Measurements from ENCODE around the gene ATG2A. TPM values are rescaled to one million over a fixed set of nuclear protein-coding genes. Genes with fewer than 3 reads are reported as not detected.

The ATG2A gene
- polyA plus RNA-seq, 3 donors, result 2.6 to 24.9 (median 4.0) TPM

DNA sequence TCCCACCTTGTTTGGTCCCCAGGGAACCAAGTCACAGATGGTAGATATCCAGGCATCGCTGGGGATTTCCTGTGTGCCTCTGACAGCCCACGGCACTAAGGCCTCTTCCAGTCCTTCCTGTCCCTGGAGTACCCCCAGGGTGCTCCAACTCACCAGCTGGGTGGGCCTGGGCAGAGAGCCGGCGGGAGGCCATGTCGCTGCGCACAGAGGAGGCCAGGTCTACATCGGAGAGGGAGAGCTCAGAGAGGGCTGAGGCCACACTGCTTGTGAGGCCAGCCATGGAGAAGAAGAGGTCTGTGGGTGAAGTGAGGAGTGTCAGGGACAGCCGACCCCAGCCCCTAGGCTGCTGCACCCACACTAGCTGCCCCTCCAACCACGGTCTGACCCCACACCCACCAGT is 5.3 kb downstream of the ATG2A start:
- Histone ChIP-seq H3K79me2 (ENCODE audit: insufficient read depth, low read length) (peaks cover 15% of the 10 kb centered on the region), H2AFZ (ENCODE audit: insufficient read depth, low read depth, low read length, poor library complexity, severe bottlenecking) (no peak overlapping the region), H3K4me2 (replicated peaks; ENCODE audit: extremely low read depth, low read length, poor library complexity, severe bottlenecking) (no peak overlapping the region), H3K27ac (ENCODE audit: low read depth in 1 of 2, low read length in 2 of 2) (no peak overlapping the region), H4K20me1 (ENCODE audit: insufficient read depth, low read length) (peaks cover 28% of the 10 kb centered on the region), H3K4me1 (ENCODE audit: control insufficient read depth in 1 of 2, insufficient read depth in 2 of 2, low read length in 2 of 2) (peaks cover 15 to 17% of the 10 kb centered on the region in 2 donors), H3K36me3 (replicated peaks in 1 of 2; ENCODE audit: control insufficient read depth in 1 of 2, insufficient read depth in 2 of 2, low read length in 2 of 2) (peaks cover 70 to 80% of the 10 kb centered on the region in 2 donors), H3K9me3 (replicated peaks in 1 of 2; ENCODE audit: control insufficient read depth in 1 of 2, insufficient read depth in 1 of 2, low read length in 2 of 2) (no peaks in the 10 kb centered on the region), H3K9ac (ENCODE audit: insufficient read depth, low read length, poor library complexity, severe bottlenecking) (no peak overlapping the region), H3K27me3 (ENCODE audit: control insufficient read depth in 2 of 2, insufficient read depth in 2 of 2, low read length in 2 of 2) (no peaks in the 10 kb centered on the region), H3K4me3 (replicated peaks in 1 of 3; ENCODE audit: low read depth in 2 of 3, low read length in 3 of 3) (no peak overlapping the region)
- Mint-ChIP-seq H3K27ac (peak overlapping the region in 2 of 7 donors; percentile 12 to 14), H3K4me1 (peaks cover 18% of the 10 kb centered on the region), H3K9me3 (peaks cover 0 to 3% (median 0%) of the 10 kb centered on the region in 7 donors), H3K4me3 (peak overlapping the region in 1 of 2 donors; percentile 37), H3K36me3 (peaks cover 63 to 76% of the 10 kb centered on the region in 2 donors), H3K27me3 (ENCODE audit: low read depth in 3 of 3) (peaks cover 0 to 2% (median 0%) of the 10 kb centered on the region in 3 donors)
- TF ChIP-seq, protein P1, sequence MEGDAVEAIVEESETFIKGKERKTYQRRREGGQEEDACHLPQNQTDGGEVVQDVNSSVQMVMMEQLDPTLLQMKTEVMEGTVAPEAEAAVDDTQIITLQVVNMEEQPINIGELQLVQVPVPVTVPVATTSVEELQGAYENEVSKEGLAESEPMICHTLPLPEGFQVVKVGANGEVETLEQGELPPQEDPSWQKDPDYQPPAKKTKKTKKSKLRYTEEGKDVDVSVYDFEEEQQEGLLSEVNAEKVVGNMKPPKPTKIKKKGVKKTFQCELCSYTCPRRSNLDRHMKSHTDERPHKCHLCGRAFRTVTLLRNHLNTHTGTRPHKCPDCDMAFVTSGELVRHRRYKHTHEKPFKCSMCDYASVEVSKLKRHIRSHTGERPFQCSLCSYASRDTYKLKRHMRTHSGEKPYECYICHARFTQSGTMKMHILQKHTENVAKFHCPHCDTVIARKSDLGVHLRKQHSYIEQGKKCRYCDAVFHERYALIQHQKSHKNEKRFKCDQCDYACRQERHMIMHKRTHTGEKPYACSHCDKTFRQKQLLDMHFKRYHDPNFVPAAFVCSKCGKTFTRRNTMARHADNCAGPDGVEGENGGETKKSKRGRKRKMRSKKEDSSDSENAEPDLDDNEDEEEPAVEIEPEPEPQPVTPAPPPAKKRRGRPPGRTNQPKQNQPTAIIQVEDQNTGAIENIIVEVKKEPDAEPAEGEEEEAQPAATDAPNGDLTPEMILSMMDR (IDR thresholded peaks at IDR 0.05), result no peak
- WGBS (ENCODE audit: insufficient coverage), result 100% methylated on average over 2 of the region's 9 CpGs
- intact Hi-C loops (cut with micrococcal nuclease), result no loop called here
- no peak for DNase-seq

DNA sequence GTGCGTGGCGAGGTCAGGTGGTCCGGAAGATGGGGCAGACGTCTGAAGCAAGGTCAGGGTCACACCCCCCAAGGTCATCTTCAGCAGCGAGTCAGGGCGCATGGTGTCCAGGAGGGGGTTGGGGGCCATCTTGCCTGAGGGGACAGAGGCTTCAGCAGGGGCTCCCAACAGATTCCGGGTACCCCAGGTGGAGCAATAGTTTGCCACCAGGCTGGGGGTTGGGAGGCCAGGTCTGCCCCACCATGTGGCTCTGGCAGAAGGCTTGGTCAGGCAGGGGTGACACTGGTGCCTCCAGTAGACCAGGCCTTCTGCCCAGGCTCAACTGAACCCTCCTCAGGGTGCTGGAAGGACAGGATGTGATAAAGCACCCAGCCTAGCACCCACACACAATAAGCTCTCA is 5.9 kb downstream of the ATG2A start:
- no peak overlapping the region for H2AFZ ChIP-seq (ENCODE audit: insufficient read depth, low read depth, low read length, poor library complexity, severe bottlenecking)
- Mint-ChIP-seq H3K27ac (peak overlapping the region in 3 of 7 donors; percentile 30 to 58 (median 42)), H3K27me3 (ENCODE audit: low read depth in 3 of 3) (peaks cover 0 to 2% (median 0%) of the 10 kb centered on the region in 3 donors), H3K4me1 (peaks cover 14% of the 10 kb centered on the region), H3K9me3 (no peaks in the 10 kb centered on the region), H3K36me3 (peaks cover 66 to 81% of the 10 kb centered on the region in 2 donors), H3K4me3 (no peak overlapping the region)
- no peak overlapping the region for H3K4me2 ChIP-seq (replicated peaks; ENCODE audit: extremely low read depth, low read length, poor library complexity, severe bottlenecking)
- H3K9ac ChIP-seq (ENCODE audit: insufficient read depth, low read length, poor library complexity, severe bottlenecking), result no peak overlapping the region
- H3K79me2 ChIP-seq (ENCODE audit: insufficient read depth, low read length), result peaks cover 9% of the 10 kb centered on the region
- H3K27ac ChIP-seq (ENCODE audit: low read depth in 1 of 2, low read length in 2 of 2), result no peak overlapping the region
- no peaks in the 10 kb centered on the region for H3K27me3 ChIP-seq (ENCODE audit: control insufficient read depth in 2 of 2, insufficient read depth in 2 of 2, low read length in 2 of 2)
- no peak overlapping the region for H3K4me3 ChIP-seq (replicated peaks in 1 of 3; ENCODE audit: low read depth in 2 of 3, low read length in 3 of 3)
- no peak for DNase-seq
- intact Hi-C loops (cut with micrococcal nuclease), result no loop called here
- peaks cover 75 to 86% of the 10 kb centered on the region in 2 donors for H3K36me3 ChIP-seq (replicated peaks in 1 of 2; ENCODE audit: control insufficient read depth in 1 of 2, insufficient read depth in 2 of 2, low read length in 2 of 2)
- H3K9me3 ChIP-seq (replicated peaks in 1 of 2; ENCODE audit: control insufficient read depth in 1 of 2, insufficient read depth in 1 of 2, low read length in 2 of 2), result no peaks in the 10 kb centered on the region
- WGBS (ENCODE audit: insufficient coverage), result 91% methylated on average over 7 of the region's 7 CpGs
- peaks cover 25% of the 10 kb centered on the region for H4K20me1 ChIP-seq (ENCODE audit: insufficient read depth, low read length)
- TF ChIP-seq, protein P1 (IDR thresholded peaks at IDR 0.05), result no peak
- H3K4me1 ChIP-seq (ENCODE audit: control insufficient read depth in 1 of 2, insufficient read depth in 2 of 2, low read length in 2 of 2), result peaks cover 9 to 11% of the 10 kb centered on the region in 2 donors
